NCI-H510A treated with DMSO at 0.1 percent for 48 hours (cell line): ENCODE data around the gene INPP4B.

Experiments used
- DNase-seq: peaks from one replicate; lab custom pipeline; 2025; lab: John Stamatoyannopoulos, UW

INPP4B gene

DNA sequence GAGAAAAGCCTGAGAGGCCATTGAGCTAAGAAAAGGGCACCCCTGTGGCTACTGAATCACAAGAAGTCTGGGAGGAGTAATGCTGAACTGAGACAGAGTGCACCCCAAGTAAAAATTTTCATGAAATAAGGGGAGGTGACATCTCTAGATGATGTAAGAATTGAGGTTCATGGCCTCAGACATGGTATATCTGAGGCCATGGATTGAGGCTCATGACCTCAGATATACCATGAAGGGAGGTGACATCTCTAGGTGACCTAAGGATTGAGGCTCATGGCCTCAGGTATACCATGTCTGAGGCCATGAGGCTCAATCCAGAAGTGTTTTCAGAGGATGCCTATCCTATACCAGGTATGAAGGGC is 560.9 kb downstream of the INPP4B start:
- DNase-seq: no peak

DNA sequence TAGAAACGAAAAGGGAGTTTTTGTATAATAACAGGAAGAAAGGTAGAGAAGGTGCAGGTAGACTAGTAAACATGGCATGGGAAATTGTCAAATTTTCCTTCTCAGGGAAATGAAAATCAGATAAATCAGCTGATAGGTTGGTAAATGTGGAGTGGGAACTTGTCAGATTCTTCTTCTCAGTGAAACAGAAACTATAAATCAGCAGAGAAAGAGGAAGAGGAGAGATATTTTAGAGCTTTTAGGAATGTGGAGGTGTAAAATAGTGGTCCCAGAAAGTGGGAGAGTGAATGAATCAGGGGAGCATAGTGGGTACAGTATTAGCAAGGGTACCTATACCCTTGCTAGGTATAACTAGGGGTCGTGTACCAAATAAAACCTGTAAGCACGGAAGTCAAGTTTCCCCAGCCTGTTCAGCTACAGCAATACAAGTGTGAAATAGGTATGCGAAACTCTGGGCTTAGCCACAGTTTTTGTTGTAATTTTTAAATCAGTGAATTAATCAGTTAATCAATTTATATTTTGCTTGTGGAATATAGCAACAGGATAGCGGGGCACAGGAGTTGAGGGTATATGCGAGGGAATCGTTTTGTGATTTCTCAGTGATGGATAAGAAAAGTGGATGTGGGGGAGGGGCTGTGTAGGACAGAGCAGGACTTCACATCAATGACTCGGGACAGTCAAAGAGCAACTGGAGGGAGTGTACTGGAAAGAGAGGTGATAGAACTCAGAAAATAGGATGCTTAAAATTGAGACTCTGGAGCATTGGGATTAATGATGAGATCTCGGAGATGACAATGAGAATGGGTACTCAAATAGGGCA is 561.5 kb downstream of the INPP4B start:
- no peak for DNase-seq

DNA sequence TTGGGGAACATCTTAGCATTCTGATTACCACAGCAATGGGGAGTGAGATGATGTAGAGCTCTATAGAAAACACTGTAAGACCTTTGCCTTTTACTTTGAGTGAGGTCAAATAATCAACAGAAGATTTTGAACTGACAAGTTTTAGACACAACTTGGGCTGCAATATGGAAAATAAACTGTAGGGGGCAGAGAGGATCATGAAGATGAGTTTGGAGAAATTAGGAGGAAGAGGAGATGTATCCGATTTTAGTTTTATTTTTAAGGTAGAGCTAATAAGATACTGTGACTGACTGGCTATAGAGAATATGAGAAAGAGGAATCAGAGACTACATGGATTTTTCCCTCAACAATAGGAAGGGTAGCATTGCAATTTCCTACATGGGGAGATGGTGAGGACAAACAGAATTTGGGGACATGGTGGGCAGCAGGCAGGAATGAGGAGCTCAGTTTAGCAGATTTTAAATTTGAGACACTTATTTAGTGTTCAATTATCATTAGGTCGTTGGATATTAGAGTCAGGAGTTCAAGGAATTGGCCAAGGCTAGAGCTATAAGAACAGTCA is 563.1 kb downstream of the INPP4B start:
- DNase-seq: no peak

DNA sequence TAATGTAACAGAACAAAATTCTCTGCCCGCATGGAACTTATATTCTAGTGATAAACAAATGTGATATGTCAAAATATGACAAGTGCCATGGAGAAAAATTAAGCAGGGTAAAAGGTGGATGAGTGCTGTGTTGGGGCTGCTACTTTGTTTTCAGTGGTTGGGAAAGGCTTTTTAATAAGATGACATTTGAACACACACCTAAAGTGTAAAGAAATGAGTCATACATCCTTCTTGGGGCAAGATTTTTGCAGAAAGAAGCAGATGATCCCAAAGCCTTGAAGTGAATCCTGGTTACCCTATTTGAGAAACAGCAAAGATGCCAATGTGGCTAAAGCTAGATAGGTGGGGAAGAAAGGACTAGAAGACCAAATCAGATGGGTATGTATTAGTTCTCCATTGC is 564.1 kb downstream of the INPP4B start:
- DNase-seq: no peak

DNA sequence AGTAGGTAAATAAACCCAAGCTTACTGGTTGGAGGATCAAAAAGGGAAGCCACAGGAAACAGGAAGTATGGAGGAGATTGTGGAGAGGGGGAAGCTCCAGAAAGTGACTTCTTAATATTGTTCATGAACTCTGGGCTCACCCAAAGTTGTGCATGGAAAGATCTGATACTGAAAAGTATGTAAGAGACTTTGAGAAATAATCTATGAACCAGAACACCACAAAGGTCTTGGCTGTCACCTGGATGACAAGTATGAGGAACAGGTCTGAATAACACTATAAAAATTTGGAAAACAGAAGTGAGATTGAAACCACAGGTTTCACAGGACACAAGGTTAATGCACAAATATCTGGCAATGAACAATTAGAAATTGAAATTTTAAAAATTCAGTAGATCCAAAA is 567.4 kb downstream of the INPP4B start:
- DNase-seq: no peak

DNA sequence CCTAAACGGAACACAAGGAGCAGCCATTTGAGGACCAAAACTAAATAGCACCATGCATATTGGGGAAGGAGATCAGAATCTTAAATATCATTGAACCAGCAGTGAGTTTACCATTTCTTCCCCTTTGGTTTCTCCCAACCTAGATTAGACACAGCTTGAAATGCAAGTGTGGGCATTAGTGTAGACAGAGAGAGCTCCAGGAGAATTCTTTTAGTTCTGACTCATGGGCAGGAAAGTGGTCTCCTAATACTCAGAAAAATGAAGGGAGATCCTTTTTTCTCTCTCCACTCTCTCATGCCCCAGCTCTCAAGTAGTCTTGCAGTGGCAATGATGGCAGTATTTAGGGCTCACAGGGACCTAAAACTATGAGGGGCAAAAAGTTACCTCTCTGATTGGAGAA is 567.9 kb downstream of the INPP4B start:
- no peak for DNase-seq

DNA sequence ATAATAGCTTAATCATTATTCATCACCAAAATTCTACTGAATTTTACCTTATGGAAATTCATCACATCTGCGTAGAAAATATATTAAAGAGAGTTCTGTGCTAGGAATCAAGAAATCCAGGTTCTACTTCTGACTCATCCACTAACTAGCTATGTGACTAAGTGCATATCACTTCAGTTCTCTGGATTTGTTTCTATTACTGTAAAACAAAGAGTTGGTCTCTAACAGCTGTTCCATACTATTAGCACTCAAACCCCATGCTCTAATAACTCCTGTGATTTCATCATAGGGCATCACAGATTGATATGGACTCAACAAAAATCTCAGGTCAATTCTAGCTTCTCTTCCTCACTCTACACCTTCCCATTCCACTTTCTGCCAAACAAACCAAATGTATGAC is 572.0 kb downstream of the INPP4B start:
- no peak for DNase-seq

DNA sequence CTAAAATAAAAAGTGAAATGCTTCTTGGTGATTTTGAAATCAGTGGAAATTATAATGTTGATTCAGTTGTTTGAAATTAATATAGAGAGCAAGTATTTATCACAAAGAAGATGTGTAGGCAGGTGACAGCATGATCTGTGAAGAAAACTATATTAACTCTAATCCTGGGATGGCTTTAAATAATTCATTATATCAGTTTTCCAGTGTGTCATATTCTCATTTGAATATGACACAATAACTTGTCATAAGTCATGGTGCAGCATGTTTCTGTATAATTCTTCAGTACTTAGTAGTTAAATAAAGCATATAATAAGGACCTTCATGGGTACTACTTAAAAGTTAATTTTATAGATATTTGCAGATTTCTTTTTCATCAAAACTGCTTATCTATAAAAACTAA is 573.6 kb downstream of the INPP4B start:
- DNase-seq: no peak

DNA sequence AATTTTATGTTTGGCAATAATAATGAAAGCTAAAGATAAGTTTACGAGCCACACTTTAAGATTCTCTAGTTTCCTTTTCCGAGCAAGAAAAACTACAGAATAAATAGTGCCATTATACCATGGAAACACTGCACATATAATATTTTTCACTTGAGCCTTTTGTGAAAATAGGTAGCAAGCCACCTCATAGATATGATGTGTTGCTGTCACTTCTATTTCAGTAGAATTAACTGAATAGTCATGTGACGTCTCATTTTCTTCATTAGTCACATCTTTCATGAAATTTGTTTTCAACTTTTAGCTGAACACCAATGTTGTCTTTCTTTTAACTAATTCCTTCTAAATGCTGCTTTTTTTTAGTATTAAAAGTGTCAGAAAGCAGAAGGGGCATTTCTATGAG is 574.3 kb downstream of the INPP4B start:
- DNase-seq: no peak

DNA sequence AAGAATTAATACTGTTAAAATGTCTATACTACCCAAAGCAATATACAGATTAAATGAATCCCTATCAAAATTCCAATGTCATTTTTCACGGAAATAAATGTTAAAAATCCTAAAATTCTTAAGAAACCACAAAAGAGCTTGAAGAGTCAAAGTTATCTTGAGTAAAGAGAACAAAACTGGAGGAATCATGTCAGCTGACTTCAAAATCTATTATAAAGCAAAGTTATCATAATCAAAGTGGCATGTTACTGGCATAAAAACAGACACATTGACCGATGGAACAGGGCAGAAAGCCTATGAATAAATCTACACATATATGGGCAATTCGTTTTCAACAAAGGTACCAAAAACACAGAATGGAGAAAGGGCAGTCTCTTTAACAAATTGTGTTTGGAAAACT is 579.0 kb downstream of the INPP4B start:
- DNase-seq: no peak

DNA sequence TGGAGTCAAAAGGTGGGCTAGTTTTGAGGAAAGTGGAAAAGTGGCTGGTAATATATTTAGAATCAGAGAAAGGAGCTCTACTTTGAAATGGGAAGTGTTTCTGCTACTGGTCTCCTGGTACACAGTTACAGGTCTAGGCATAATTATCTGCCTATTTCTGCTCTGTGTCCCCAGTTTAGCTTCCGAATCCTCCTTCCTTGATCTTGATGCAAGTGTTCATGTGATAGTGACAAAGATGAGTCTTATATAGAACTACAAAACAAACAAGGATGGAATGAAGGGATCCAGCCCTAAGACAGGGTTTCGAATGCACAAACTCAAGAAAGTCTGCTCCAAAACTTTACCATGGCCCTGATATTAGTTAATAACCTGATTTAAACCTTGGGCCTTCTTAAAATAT is 580.2 kb downstream of the INPP4B start:
- no peak for DNase-seq

DNA sequence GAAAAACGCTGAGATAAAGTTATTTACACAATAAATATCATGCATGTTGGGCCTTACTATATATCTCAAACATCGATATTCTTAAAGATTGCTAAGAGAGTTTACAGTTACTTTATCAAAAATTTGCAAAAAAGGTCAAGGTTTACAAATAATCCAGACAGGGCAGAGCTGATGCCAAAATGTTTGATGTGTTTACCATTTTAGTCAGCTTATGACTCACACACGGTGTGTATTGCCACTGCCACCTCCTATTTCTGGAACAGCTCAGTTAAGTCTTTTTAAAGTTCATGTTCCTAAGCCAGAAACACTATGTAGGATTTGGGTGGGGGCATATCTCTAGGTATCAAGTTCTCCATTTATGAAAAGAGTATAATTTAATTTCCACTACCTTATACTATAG is 580.6 kb downstream of the INPP4B start:
- no peak for DNase-seq

DNA sequence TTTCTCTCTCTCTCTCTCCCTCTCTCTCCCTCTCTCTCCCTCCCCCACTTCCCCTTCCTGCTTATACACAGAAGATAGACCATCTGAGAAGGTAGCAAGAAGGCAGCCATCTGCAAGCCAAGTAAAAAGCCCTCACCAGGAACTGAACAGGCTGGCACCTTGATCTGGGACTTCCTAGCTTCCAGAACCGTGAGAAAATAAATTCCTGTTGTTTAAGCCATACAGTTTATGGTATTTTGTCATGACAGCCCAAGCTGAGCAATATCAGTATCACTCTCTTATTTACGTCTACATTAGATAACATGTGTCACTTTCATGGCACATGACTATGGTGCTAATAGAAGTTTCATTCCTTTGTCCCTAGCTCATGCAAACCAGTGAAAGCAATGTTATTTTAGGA is 581.1 kb downstream of the INPP4B start:
- no peak for DNase-seq

DNA sequence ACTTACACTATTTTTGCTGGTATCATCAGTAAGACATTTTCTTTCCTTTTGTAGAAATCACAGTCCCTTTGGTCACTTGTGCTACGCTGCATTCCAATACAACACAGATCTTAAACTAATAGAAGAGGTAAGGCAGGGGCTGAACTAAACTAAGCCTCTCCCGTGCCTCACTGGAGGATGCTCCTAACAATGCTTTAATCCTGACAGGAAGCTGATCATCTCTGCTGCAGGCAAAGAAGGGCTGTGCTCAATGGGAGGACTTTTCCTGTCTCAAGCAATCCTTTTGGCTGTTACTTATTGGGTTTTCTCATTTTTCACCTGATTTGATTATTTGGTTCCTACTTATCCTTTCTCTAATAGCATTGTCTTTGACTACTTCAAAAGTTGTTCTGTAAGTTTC is 583.1 kb downstream of the INPP4B start:
- no peak for DNase-seq

DNA sequence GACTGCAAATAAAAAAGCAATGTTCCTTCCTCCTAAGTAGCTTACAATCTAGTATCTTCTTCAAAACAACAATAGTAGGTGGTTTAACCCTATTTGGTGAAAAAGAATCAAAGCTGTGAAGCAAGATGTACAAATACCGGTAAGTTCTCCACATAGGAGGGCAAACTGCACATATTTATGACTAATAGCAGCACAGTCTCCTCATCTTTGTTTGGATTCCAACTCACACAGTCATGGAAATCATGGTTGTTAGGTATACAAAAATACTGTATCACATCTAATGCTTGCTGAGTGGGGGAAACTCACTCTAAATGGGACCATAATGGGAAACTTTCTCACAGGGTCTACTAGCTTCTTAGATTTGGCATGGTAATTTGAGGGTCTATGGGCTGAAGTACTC is 597.2 kb downstream of the INPP4B start:
- DNase-seq: no peak

DNA sequence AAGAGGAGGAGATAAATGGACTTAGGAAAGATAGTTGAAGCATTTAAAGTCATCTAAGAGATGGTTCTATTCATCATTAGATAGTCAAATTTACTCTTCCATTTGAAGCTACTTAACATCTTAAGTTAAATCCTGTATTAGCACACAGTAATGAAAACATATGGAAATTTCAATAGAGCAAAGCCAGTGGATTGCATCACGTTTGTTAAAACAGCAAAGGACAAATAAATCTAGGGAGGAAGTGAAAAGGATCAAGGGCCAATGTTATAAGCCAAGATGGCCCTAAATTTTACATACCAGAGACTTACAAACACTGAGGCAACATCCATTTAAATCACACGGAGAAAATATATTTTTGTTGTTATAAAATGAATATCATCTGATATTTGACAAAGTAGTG is 602.8 kb downstream of the INPP4B start:
- no peak for DNase-seq

DNA sequence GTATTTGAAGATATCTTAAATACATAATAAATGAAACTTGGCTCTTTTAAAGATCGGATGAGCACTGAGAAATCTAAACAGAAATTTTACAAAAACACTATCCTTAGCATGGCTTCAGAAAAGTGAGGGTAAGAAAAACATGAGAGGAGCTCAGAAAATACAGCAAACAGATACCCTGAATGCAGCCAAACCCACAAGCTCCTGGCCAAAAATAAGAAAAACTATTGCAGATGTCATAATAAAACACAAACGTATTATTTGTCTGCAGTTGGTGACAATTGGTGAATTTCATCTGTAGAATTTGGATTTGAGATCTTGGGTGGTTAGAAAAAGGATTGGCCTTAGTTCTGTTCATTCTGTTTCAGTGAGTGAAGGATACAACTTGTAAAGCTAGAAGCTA is 603.9 kb downstream of the INPP4B start:
- no peak for DNase-seq

DNA sequence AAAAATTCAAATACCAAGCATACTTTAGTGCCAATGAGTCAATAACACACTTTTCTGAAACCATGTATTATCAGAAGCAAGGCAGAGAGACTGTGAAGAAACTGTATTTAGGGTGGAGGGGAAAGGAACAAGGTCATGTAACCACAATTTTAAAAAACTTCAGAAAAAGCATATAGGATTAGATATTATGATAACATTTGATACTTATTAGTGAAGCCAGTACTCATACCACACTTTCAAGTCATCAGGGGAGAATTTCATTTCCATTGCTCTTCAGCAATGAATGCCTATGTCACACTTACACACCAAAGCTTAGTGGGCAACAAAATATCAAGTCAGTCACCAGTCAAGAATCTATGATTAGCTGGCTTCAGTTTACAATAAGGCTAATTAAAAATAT is 607.5 kb downstream of the INPP4B start:
- DNase-seq: no peak

DNA sequence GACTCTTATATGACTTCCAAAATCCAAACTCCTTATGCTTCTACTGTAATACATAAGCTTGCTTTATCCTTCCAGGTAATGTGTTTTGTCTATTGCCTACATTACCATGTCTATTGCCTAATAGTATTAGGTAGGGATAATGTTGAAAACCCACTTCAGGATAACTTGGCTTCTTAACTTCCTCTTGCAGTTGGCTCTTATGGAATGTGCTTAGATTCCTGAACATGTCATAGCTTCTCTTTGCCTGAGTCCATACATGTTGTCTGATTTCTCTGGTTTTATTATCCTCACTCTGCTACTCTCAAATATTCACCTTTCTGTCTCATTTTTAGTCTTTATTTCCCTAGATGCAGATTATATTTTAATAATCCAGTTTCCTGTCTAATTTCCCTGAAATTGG is 609.8 kb downstream of the INPP4B start:
- DNase-seq: no peak

DNA sequence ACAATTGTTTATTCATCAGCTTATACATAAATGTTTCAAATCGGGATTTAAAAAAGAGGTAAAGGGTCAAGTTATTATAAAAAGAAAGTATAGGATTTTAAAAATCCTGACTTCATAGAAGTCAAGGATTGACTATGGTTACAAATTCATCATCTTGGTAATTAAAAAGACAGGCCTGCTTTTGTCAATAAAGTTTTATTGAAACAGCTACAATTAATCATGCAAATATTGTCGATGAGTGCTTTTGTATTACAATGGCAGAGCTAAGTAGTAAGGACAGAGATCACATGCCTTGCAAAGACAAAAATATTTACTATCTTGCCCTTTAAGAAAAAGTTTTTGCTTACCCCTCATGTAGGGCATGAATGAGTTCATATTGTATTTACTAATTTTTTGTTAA is 614.3 kb downstream of the INPP4B start:
- no peak for DNase-seq

DNA sequence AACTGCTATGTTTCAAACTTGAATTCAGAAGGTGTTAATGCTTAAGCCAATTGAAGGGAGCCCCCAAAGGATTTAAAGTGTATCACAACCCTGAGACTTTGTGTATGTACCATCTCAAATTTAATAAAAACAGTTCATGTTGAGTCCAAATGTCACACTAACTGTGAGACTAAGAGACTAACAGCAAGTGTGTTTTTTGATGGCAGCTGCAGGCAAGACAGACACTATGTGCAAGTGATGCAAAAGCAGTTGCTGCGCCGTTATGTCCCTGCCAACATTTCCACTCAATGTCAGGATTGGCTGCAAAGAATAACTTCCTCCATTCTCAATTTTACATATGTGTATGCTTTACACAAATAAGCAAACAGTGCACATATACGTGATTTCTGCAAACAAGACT is 615.1 kb downstream of the INPP4B start:
- no peak for DNase-seq

DNA sequence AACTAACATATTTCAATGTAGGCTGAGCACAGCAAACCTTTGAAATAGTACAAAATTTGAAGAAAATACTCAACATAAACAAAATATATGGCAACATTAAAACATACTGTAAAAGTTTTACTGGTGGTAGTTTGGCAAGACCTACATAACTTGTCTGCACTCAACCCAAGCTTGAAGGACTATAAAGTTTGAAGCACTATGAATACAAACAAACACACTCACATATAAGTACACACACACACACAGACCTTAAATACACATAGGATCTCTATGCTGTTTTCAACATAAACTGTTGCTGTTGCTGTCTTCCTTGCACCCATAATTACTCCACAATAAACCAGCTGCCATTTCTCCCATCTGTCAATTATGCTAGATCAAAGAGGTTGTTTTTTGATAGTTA is 620.1 kb downstream of the INPP4B start:
- DNase-seq: peak; percentile 45

DNA sequence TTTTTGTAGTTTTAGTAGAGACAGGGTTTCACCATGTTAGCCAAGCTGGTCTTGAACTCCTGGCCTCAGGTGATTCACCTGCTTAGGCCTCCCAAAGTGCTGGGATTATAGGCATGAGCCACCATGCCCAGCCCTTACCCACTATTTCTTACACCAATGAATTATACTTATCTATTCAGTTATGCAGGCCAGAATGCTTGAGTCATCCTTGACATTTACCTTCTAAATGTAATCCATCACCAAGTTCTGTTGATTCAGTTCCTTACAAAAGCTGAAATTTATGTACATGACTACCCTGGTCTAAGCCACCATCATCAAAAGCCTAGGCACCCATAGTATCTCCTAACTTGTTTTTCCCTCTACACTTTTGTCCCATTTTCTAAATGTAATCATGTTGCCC is 624.0 kb downstream of the INPP4B start:
- no peak for DNase-seq

DNA sequence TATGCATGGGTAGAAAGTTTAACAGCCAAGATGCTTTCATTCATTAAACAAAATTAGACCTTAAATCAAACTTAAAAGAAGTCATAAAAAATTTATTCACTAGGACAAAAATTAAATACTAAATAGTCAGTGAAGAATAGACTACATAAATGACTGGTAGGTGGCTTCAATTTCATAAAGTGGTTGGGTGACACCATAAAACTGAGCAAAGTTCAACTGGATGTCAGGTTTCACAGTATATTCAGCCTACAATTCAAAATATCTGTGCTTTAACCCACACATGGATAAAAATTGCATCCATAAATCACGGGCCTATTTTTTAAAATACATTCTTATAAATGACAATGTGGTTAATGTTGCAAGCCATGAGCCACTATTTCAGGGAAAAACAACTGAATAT is 627.4 kb downstream of the INPP4B start:
- DNase-seq: no peak
